Measurements from ENCODE around the gene PCED1B.

PCED1B gene

DNA sequence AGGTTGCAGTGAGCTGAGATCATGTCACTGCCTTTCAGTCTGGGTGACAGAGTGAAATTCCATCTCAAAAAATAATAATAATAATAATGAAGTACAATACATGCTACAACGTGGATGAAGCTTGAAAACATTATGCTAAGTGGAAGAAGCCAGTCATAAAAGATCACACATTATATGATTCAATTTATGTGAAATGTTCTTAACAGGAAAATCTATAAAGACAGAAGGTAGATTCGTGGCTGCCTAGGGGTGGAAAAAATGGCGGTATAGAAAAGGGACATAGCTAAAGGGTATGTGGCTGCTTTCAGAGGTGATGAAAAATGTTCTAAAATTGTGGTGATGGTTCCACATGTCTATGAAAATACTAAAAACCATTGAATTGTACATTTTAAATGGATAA lies 41.3 kb downstream of the PCED1B start:
- no peak for DNase-seq (ENCODE audit: low read depth in 3 of 3, low spot score in 1 of 3)

DNA sequence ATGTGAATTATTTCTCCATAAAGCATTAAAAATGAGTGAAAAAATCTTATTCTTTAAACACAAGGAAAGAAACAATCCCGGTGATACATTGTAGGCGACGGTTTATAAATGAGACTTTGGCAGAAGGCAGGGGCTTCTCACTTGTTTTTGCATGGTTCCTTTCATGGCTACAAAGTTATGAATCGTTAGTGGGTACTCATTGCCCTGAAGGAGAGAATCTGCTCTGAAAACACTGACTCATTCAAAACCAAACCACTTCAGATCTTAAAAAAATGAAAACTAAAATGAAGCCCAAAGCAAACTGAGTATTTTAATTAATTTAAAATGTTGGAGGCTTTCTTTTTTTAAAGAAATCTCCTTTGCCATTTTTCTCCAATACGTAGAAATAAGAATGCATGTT lies 41.7 kb downstream of the PCED1B start:
- no peak for DNase-seq (ENCODE audit: low read depth in 3 of 3, low spot score in 1 of 3)

DNA sequence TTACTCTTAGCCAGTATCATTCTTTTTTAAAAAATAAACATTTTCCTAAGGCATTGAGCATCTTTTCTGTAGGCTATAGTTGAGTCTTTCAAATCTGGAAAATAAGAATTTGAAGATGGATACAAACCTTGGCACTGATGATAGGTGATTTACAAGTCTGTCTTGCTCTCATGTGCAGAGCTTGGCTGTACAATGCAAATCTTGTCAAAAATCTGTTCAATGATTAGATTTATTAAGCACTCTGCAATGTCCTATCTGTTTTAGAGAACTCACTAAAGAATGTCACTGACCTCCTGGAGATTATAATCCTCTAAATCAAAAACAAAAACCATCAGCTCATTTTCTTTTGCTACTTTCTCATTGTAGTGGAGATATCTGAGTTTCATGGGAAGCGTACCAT lies 43.2 kb downstream of the PCED1B start:
- no peak for DNase-seq (ENCODE audit: low read depth in 3 of 3, low spot score in 1 of 3)

DNA sequence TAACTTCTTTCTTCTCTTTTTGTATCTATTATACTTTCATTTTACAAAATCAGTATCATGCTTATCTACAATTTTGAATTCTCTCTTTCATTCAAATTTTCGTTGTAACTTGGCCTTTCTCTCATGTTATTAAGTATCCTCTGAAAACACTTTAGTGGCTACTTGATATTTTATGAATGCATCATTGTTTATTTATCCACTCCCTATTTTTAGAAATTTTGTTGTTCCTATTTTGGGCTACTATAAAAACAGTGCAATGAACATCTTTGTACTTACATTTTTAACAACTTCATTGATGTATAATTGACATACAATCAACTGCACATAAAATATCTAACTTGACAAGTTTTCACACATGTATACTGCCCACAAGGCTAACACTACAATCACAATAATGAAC lies 44.3 kb downstream of the PCED1B start:
- no peak for DNase-seq (ENCODE audit: low read depth in 3 of 3, low spot score in 1 of 3)

DNA sequence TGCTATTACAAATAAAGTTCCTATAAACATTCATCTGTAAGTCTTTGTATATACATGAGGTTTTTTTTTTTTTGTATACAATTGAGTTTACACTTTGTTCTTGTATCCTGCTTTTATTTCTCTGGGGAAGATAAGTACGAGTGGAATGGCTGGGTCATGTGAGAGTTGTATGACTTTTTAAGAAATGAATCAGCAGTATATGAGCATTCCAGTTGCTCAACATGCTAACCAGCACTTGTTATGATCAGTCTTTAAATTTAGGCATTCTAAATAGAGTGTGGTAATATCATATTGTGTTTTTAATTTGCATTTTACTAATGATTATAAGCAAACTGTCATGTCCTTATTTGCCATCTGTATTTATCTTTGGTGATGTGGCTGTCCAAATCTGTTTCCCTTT lies 45.0 kb downstream of the PCED1B start:
- DNase-seq (ENCODE audit: low read depth in 3 of 3, low spot score in 1 of 3): no peak

DNA sequence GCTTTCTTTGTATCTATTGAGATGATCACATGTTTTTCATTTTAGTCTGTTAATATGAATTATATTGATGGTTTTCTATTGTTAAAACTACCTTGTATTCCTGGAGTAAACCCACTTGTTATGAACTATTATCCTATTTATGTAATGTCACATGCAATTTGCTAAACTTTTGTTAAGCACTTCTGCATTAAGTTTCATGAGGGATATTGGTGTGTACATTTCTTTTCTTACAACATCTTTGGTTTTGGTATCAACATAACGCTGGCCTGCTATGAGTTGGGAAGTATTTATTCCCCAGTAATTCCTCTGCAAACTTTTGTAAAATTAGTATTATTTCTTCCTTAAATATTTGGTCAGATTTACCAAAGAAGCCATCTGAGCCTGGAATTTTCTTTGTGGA lies 46.8 kb downstream of the PCED1B start:
- DNase-seq (ENCODE audit: low read depth in 3 of 3, low spot score in 1 of 3): no peak

DNA sequence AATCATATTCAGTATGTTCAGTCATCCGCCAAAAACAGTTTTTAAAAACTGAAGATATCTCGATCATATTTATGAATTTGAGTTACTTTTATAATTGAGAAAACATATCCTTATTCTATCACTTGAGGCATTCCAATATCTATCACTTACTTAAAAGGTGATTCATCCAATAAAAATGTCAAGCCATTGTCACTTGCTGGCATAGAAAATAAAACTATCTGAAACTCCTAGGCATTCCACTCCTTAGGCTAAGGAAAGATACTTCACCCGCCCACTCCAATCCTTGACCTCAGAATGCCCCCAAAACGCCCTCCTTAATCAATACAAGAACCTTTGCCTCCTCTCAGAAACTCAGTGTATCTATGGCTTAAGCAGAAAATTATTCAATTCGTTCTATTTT lies 51.6 kb downstream of the PCED1B start:
- DNase-seq (ENCODE audit: low read depth in 3 of 3, low spot score in 1 of 3): no peak

DNA sequence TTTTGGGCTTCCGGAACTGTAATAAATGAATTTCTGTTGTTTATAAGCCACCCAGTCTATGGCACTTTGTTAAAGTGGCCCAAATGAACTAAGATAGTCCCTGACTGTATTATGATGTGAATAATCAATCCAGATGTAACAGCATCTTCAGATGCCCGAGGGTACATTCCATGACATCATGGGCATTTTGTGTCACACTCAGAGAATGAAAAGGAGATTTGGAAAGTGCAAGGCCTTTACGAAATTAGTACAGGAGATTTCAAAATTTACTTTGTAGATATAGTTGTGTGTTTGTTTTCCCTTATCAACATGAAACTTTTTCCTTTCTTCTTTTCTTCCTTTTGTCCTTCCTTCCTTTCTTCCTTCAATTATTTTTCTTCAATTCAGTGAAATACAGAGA lies 54.6 kb downstream of the PCED1B start:
- no peak for DNase-seq (ENCODE audit: low read depth in 3 of 3, low spot score in 1 of 3)

DNA sequence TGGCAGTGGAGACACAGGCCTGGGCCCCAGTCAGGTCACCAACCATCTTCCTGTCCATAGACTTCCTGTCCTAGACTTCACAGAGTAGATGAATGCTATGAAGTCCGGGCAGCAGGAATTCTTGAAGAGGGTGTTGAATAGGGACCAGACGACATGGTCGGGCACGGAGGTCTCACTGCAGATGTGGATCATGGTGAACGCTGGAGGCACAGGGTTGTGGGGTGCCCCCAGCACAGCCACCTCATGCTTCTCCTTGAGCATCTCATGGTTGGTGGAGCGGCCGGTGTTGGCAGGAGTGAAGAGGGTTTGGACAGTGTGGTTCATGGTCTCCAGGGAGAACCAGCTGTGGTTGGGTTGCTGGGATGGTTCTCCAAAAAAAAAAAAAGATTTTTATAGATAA lies 56.2 kb downstream of the PCED1B start:
- no peak for DNase-seq (ENCODE audit: low read depth in 3 of 3, low spot score in 1 of 3)

DNA sequence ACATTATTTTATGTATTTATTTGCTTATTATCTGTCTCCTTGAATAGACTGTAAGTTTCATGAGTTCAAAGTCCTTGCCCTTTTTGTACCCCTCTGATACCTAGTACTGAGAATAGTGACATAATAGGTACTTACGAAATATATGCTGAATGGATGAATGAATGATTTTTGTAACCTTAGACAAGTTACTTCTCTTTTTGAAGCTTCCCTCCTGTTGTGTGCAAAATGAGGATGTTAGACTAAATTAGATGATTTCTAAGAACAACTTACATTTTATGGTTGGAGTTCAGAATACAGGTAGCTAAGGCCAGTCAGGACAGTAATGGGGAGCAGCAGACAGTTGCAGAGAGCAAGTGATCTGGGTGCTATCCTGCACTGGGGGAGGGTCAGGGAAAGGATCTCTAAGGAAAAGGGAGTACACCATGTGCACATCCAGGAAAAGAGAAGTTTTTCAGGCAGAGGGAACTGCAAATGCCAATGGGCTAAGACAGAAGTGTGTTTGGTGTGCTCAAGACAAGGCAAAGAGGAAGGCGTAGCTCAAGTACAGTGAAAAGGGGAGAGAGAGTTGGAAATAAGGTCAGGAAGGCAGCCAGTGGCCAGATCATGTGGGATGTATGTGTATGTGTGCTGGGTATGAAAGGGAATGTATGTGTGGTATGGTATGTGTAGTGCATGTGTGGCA lies 59.7 kb downstream of the PCED1B start:
- DNase-seq (ENCODE audit: low read depth in 3 of 3, low spot score in 1 of 3): no peak

DNA sequence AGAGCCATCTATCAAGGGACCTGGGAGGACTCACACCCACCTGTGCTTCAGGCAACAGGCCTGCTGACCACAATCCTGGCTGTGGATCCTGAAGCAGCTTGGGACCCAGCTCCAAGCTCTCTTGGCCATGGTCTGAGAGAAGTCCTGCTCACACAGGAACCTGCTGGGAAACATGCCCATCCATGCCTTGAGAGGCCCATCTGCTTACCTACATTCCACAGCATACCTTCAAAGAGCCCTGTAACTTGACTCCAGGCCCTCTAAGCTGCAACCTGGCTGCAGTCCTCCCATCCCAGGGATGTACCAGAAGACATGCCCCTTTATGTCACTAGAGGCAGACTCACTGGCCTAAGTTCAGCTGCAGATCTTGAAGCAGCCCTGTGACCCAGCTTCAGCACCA lies 62.0 kb downstream of the PCED1B start:
- DNase-seq (ENCODE audit: low read depth in 3 of 3, low spot score in 1 of 3): no peak

DNA sequence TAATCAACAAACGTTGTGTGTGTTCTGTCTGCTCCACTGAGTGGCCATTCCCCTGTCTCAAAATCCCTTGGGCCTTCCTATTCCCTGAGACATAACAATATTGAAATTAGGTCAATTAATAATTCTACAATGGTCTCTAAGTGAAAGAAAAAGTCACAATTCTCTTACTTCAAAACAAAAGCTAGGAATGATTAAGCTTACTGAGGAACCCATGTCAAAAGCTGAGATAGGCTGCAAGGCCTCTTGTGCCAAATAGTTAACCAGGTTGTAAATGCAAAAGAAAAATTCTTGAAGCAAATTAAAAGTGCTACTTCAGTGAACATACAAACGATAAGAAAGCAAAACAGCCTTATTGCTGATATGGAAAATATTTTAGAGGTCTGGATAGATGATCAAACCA lies 65.3 kb downstream of the PCED1B start:
- no peak for DNase-seq (ENCODE audit: low read depth in 3 of 3, low spot score in 1 of 3)

DNA sequence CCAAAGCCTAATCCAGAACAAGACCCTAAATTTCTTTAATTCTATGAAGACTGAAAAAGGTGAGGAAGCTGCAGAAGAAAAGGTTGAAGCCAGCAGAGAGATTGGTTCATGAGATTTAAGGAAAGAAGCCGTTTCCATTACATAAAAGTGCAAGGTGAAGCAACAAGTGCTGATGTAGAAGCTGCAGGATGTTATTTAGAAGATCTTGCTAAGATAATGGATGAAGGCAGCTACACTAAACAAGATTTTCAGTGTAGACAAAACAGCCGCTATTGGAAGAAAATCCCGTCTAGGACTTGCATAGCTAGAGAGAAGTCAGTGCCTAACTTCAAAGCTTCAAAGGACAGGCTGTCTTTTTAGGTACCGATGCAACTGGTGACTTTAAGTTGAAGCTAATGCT lies 65.8 kb downstream of the PCED1B start:
- DNase-seq (ENCODE audit: low read depth in 3 of 3, low spot score in 1 of 3): no peak

DNA sequence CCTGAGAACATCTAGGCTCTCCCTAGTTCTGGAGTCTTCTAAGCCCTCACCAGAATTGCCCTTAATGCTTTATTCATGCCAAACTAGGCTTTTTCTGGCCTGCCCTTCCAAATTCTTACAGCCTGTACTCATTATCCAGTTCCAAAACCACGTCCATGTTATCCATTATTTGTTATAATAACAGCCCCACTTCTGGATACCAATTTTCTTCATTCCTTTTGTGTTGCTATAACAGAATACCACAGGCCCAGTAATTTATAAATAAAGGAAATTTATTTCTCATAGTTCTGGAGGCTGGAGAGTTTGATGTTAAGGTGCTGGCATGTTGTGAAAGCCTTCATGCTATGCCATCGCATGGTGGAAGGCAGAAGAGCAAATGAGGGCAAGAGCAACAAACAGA lies 68.3 kb downstream of the PCED1B start:
- no peak for DNase-seq (ENCODE audit: low read depth in 3 of 3, low spot score in 1 of 3)

DNA sequence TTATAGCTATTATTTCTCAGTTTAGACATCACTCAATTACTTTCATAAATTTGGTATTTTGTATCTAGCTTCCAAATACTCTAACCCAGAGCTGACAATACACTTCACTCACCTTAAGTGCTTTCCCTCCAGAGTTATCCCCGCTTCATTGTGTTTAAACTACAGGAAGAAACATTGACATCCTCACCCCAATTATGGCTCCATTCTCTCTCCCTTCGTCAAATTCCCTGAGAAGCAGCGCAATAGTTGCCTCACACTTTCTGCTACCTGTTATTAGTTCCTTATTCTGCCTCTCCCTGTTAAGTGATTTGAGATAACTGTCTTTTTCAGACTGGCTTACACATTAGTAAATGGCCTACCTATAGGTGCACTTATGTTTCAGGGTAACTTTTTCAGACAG lies 69.7 kb downstream of the PCED1B start:
- no peak for DNase-seq (ENCODE audit: low read depth in 3 of 3, low spot score in 1 of 3)

DNA sequence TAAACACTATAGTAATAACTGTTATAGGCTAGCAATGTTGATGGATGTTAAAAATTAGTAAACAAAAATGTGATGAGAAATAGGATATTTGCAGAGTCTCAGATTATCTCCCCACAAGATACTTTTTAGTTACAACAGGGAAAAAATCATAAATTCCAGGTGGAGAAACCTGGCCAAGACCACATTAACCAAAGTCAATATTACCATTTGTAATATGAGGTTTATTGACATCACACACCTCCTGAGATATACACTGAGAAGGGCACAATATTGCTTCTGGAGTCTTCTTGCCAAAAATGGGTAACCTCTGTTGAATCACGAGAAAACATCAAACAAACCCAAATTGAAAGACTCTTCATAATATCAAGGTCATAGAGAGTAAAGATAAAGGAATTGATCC lies 72.7 kb downstream of the PCED1B start:
- no peak for DNase-seq (ENCODE audit: low read depth in 3 of 3, low spot score in 1 of 3)

DNA sequence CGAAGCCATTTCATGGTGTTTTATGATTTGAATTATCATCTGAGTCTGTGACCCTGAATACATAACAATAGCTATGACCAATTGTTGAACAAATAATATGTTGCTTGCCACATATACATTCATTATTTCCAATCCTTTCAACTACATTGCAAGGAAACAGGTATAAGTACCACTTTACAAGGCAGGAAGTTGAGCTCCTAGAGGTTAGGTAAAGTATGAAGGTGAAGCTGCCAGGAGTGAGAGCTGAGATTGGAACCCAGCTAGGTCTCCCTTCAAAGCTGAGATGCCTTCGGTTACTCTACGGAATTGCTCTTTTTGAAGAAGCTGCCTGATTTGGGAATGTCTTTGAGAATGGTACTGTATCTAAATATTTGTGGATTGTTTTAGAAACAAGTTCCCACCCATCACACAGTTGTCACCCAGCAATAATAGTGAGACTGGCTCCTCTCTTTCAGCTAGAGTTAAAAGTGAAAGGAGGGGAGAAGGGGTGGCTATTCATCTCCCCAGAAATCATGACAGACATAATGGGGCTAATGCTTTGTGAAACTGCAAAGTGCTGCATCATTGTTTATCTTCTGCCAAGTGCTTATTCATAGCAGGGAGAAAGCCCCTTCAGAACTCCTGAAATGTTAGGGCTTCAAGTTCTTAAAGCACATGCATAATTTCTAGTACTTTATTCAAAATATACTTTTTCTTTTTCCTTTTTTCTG lies 76.2 kb downstream of the PCED1B start:
- no peak for DNase-seq (ENCODE audit: low read depth in 3 of 3, low spot score in 1 of 3)

DNA sequence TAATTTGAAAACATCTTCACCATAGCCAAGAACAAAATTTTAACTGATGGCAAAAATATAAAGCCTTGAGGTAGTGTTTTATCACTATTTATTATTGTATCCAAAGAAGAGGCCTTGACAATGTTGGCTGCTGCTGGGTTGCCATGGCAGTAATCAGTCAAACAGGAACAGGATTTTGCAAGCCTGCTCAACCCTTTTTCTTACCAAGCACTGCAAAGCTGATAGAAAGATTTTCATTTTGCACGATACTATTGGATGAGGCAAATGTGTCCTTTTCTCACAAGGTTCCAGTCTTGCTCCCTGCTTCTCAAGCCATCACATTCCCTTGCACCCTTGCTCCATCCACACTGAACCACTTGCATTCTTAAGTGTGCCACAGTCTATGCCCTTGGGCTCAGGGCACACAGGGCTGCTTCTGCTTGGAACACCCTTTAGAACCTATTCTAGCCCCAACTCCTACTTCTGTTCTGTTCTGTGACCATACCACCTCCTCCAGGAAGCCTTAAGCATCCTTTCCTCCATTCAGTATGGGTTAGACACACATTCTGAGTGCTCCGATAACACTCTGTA lies 76.8 kb downstream of the PCED1B start:
- no peak for DNase-seq (ENCODE audit: low read depth in 3 of 3, low spot score in 1 of 3)

DNA sequence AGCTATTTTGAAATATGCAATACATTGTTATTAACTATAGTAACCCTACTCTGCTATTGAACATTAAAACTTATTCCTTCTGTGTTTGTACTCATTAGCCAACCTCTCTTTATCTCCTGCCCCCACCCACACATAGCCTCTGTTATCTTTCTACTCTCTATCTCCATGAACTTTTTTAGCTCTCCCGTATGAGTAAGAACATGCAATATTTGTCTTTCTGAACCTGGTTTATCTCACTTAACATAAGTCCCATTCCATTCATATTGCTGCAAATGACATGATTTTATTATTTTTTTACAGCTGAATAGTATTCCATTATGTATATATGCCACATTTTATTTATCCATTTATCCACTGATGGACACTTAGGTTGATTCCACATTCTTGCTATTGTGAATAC lies 79.4 kb downstream of the PCED1B start:
- DNase-seq (ENCODE audit: low read depth in 3 of 3, low spot score in 1 of 3): no peak

DNA sequence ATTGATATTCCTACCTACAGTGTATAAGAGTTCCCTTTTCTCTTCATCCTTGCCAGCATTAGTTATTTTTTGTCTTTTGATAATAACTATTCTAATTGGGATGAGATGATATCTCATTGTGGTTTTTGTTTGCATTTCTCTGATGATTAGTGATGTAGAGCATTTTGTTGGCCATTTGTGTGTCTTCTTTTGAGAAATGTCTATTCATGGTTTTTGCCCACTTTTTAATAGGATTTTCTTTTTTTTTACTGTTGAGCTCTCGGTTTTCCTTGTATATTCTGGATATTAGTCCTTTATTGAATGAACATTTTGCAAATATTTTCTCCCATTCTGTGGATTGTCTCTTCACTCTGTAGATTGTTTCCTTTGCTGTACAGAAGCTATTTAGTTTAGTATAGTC lies 79.9 kb downstream of the PCED1B start:
- DNase-seq (ENCODE audit: low read depth in 3 of 3, low spot score in 1 of 3): no peak

DNA sequence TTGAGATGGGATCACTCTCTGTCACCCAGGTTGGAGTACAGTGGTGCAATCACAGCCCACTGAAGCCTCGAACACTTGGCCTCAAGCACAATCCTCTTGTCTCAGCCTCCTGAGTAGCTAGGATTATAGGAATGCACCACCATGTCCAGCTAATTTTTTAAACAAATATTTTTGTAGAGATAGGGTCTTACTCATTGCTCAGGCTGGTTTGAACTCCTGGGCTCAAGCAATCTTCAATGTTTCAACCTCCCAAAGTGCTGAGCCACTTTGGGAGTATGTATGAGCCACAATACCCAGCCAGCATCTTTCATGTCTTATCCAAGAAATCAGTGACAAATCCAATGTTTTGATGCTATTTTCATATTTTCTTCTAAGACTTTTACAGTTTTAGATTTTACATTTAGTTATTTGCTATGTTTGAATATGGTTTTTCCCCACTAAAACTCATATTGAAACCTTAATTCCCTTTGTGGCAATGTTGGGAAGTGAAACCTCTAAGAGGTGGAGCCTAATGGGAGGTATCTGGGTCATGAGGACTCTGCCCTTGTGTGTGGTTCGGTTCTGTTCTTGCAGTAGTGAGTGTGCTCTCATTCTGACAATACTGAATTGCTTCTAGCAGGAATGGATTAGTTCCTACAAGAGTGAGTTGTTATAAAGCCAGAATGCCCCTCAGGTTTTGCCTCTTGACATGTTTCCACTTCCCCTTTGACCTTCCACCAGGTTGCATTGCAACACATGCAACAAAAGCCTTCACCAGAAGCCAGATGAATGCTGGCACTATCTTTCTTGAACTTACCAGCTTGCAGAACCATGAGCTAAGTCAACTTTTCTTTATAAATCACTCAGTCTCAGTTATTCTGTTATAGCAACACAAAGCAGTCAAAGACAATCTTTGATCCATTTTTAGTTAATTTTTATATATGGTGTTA lies 81.2 kb downstream of the PCED1B start:
- DNase-seq (ENCODE audit: low read depth in 3 of 3, low spot score in 1 of 3): no peak

DNA sequence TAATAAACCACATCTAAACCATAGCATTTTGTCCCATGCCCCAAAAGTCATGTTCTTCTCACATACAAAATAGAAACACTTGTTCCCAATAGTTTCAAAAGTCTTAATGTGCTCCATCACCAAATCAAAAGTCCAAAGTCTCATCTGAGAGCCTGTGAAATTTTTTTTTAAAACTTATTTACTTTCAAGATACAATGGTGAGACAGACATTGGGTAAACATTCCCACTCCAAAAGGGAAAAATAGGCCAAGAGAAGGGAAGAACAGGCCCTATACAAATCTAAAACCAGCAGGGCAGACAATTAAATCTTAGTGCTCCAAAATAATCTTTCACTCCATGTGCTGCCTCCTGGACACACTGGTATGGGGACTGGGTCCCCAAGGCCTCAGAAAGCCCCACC lies 84.7 kb downstream of the PCED1B start:
- no peak for DNase-seq (ENCODE audit: low read depth in 3 of 3, low spot score in 1 of 3)
